Measurements from ENCODE around the gene ID1. TPM values are rescaled to one million over a fixed set of nuclear protein-coding genes. Genes with fewer than 3 reads are reported as not detected.

Gene ID1
- polyA plus RNA-seq, 1 donor from 2014 or later, result 30.6 TPM

DNA sequence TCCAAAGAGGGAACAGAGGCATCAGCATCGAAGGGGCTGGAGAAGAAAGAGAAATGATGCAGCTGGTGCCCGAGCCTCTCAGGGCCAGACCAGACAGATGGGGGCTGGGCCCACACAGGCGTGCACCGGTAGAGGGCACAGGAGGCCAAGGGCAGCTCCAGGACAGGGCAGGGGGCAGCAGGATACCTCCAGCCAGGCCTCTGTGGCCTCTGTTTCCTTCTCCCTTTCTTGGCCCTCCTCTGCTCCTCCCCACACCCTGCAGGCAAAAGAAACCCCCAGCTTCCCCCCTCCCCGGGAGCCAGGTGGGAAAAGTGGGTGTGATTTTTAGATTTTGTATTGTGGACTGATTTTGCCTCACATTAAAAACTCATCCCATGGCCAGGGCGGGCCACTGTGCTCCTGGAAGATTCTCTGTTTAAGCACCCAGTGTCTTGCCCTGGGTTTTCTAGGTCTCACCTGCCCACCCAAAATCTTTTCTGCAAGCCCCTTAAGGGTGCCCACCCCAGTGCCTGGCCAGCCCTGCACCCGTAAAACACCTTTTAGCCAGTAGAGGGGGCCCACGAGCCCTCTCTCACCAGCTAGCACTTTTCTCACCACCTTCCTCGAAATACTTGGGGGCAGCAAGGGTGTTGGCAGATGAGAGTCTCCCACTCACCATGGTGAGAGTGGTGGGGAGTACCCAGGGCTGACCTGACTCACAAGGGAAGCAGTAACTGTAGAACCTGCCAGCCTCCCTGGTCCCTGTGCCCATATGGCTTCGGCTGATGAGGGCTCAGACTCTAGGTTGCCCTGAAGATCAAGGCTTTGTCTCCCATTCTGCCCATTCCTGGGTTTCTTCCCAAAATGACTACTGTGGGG, 35.7 kb upstream of the ID1 start:
- no peaks in the 10 kb centered on the region for H3K9me3 ChIP-seq (ENCODE audit: low read length)
- H3K4me2 ChIP-seq (ENCODE audit: low read length), result no peak overlapping the region
- no peak overlapping the region for H3K4me3 ChIP-seq (ENCODE audit: low read length)
- H3K36me3 ChIP-seq (ENCODE audit: insufficient read depth, low read length), result no peaks in the 10 kb centered on the region
- no peaks in the 10 kb centered on the region for H4K20me1 ChIP-seq (ENCODE audit: insufficient read depth)
- H3K9me2 ChIP-seq (ENCODE audit: insufficient read depth, low read length), result no peaks in the 10 kb centered on the region
- no peaks in the 10 kb centered on the region for H3K27me3 ChIP-seq (ENCODE audit: insufficient read depth, low read depth, low read length)
- no peaks in the 10 kb centered on the region for H3F3A ChIP-seq (ENCODE audit: insufficient read depth, low read length, poor library complexity, severe bottlenecking)
- H3K27ac ChIP-seq (ENCODE audit: low read length), result no peak overlapping the region
- TF ChIP-seq RAD21 (conservative IDR thresholded peaks at IDR 0.05) (peak; percentile 74), TAF1 (IDR thresholded peaks at IDR 0.05; ENCODE audit: low read depth) (no peak), POLR2AphosphoS5 (IDR thresholded peaks at IDR 0.05) (no peak), EP300 (conservative IDR thresholded peaks at IDR 0.05; ENCODE audit: poor library complexity, severe bottlenecking) (no peak), MXI1 (conservative IDR thresholded peaks at IDR 0.05; ENCODE audit: poor library complexity, severe bottlenecking) (no peak), SMC3 (conservative IDR thresholded peaks at IDR 0.05; ENCODE audit: poor library complexity) (peak; percentile 90), EZH2 (IDR thresholded peaks at IDR 0.05; ENCODE audit: borderline replicate concordance, insufficient read depth, low read length, poor library complexity, severe bottlenecking) (no peak)
- TF ChIP-seq, protein P1, sequence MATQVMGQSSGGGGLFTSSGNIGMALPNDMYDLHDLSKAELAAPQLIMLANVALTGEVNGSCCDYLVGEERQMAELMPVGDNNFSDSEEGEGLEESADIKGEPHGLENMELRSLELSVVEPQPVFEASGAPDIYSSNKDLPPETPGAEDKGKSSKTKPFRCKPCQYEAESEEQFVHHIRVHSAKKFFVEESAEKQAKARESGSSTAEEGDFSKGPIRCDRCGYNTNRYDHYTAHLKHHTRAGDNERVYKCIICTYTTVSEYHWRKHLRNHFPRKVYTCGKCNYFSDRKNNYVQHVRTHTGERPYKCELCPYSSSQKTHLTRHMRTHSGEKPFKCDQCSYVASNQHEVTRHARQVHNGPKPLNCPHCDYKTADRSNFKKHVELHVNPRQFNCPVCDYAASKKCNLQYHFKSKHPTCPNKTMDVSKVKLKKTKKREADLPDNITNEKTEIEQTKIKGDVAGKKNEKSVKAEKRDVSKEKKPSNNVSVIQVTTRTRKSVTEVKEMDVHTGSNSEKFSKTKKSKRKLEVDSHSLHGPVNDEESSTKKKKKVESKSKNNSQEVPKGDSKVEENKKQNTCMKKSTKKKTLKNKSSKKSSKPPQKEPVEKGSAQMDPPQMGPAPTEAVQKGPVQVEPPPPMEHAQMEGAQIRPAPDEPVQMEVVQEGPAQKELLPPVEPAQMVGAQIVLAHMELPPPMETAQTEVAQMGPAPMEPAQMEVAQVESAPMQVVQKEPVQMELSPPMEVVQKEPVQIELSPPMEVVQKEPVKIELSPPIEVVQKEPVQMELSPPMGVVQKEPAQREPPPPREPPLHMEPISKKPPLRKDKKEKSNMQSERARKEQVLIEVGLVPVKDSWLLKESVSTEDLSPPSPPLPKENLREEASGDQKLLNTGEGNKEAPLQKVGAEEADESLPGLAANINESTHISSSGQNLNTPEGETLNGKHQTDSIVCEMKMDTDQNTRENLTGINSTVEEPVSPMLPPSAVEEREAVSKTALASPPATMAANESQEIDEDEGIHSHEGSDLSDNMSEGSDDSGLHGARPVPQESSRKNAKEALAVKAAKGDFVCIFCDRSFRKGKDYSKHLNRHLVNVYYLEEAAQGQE (IDR thresholded peaks at IDR 0.05; ENCODE audit: borderline replicate concordance), result no peak
- TF ChIP-seq, protein P2, sequence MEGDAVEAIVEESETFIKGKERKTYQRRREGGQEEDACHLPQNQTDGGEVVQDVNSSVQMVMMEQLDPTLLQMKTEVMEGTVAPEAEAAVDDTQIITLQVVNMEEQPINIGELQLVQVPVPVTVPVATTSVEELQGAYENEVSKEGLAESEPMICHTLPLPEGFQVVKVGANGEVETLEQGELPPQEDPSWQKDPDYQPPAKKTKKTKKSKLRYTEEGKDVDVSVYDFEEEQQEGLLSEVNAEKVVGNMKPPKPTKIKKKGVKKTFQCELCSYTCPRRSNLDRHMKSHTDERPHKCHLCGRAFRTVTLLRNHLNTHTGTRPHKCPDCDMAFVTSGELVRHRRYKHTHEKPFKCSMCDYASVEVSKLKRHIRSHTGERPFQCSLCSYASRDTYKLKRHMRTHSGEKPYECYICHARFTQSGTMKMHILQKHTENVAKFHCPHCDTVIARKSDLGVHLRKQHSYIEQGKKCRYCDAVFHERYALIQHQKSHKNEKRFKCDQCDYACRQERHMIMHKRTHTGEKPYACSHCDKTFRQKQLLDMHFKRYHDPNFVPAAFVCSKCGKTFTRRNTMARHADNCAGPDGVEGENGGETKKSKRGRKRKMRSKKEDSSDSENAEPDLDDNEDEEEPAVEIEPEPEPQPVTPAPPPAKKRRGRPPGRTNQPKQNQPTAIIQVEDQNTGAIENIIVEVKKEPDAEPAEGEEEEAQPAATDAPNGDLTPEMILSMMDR (IDR thresholded peaks at IDR 0.05; ENCODE audit: poor library complexity, severe bottlenecking), result peak; percentile 91
- no peaks in the 10 kb centered on the region for H3K79me2 ChIP-seq (replicated peaks; ENCODE audit: insufficient read depth, low read length)
- no peak overlapping the region for H2AFZ ChIP-seq (ENCODE audit: low read depth, low read length)
- H3K9ac ChIP-seq (ENCODE audit: low read length), result no peak overlapping the region

DNA sequence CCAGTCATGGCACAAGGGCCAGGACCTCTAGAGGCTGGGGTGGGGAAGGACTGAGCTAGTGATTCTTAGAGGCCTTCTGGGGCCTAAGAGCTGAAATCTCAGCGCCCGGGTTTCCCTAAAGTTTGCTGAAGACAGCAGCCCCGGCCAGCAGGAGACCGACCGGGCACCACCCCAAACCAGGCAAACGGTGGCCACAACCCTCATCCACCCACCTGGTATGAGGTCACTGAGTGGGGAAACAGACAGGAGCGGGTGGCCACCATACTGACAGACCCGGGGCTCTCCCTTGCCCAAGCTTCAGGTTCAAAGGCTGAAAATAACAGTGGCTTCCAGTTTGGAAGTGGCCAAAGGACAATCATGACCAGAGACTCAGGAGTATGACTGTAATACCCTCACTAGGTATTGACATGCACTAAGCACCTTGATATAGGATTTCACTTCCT, 35.0 kb upstream of the ID1 start:
- H3K9ac ChIP-seq (ENCODE audit: low read length), result no peak overlapping the region
- H3K9me2 ChIP-seq (ENCODE audit: insufficient read depth, low read length), result no peaks in the 10 kb centered on the region
- no peak overlapping the region for H3K4me3 ChIP-seq (ENCODE audit: low read length)
- no peak overlapping the region for H3K27ac ChIP-seq (ENCODE audit: low read length)
- H4K20me1 ChIP-seq (ENCODE audit: insufficient read depth), result no peaks in the 10 kb centered on the region
- H3K4me2 ChIP-seq (ENCODE audit: low read length), result no peak overlapping the region
- H3F3A ChIP-seq (ENCODE audit: insufficient read depth, low read length, poor library complexity, severe bottlenecking), result no peaks in the 10 kb centered on the region
- H3K36me3 ChIP-seq (ENCODE audit: insufficient read depth, low read length), result no peaks in the 10 kb centered on the region
- no peak overlapping the region for H2AFZ ChIP-seq (ENCODE audit: low read depth, low read length)
- no peaks in the 10 kb centered on the region for H3K27me3 ChIP-seq (ENCODE audit: insufficient read depth, low read depth, low read length)
- no peak for TF ChIP-seq TAF1 (IDR thresholded peaks at IDR 0.05; ENCODE audit: low read depth)
- TF ChIP-seq, protein P1 (IDR thresholded peaks at IDR 0.05; ENCODE audit: borderline replicate concordance), result no peak
- TF ChIP-seq POLR2AphosphoS5 (IDR thresholded peaks at IDR 0.05), result no peak
- no peak for TF ChIP-seq SMC3 (conservative IDR thresholded peaks at IDR 0.05; ENCODE audit: poor library complexity)
- no peak for TF ChIP-seq EZH2 (IDR thresholded peaks at IDR 0.05; ENCODE audit: borderline replicate concordance, insufficient read depth, low read length, poor library complexity, severe bottlenecking)
- no peak for TF ChIP-seq EP300 (conservative IDR thresholded peaks at IDR 0.05; ENCODE audit: poor library complexity, severe bottlenecking)
- TF ChIP-seq, protein P2 (IDR thresholded peaks at IDR 0.05; ENCODE audit: poor library complexity, severe bottlenecking), result no peak
- TF ChIP-seq RAD21 (conservative IDR thresholded peaks at IDR 0.05), result no peak
- no peak for TF ChIP-seq MXI1 (conservative IDR thresholded peaks at IDR 0.05; ENCODE audit: poor library complexity, severe bottlenecking)
- H3K79me2 ChIP-seq (replicated peaks; ENCODE audit: insufficient read depth, low read length), result no peaks in the 10 kb centered on the region
- H3K9me3 ChIP-seq (ENCODE audit: low read length), result no peaks in the 10 kb centered on the region

All from neural cell (in vitro differentiated cells).